ENCODE measurements around the gene GAGE13. TPM values are rescaled to one million over a fixed set of nuclear protein-coding genes. Genes with fewer than 3 reads are reported as not detected.
"Not testable (repeated sequence)": the region's sequence is repeated elsewhere in the genome, so short reads cannot be mapped to it uniquely, and the experiment has no call there.

The GAGE13 gene
- total RNA-seq, 4 donors from 2014 or later, result not detected

DNA sequence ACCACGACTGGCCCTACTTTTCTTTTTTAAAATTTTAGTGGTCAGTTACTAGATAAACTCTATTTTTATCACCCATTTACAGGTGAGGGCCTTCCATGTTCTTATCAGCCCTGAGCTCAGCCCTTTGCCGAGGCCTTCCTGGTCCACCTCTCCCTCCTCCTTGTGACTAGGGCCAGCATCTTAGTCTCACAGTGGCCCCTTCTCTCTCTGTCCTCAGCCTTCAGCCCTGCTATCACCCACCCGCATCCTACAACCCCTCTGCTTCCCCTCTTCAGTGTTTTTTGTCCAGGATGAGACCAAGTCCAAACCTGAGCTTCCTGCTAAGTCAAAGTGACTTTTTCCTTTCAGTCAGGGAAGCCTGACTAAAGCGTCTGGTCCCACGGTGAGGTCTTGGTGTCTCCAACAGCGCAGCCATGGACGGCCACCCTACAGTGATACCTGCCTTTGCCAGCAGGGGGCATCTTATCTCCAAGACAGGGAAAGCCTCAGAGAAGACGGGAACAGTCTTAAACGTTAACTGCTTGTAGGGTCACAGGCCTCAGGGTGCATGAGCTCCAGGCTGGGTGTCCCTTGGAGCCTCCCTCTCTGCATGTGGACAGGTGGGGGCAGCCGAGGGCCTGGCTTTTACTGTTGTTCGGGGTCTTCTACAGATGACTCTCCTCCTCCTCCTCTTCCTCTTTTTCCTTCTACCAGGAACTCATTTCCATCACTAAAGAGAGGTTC lies 39.6 kb upstream of the GAGE13 start:
- DNase-seq (ENCODE audit: low spot score) (peak; percentile 76), ATAC-seq (ENCODE audit: low FRiP score) (no peak)
- TF ChIP-seq, protein P1, sequence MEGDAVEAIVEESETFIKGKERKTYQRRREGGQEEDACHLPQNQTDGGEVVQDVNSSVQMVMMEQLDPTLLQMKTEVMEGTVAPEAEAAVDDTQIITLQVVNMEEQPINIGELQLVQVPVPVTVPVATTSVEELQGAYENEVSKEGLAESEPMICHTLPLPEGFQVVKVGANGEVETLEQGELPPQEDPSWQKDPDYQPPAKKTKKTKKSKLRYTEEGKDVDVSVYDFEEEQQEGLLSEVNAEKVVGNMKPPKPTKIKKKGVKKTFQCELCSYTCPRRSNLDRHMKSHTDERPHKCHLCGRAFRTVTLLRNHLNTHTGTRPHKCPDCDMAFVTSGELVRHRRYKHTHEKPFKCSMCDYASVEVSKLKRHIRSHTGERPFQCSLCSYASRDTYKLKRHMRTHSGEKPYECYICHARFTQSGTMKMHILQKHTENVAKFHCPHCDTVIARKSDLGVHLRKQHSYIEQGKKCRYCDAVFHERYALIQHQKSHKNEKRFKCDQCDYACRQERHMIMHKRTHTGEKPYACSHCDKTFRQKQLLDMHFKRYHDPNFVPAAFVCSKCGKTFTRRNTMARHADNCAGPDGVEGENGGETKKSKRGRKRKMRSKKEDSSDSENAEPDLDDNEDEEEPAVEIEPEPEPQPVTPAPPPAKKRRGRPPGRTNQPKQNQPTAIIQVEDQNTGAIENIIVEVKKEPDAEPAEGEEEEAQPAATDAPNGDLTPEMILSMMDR (IDR thresholded peaks at IDR 0.05), result no peak

DNA sequence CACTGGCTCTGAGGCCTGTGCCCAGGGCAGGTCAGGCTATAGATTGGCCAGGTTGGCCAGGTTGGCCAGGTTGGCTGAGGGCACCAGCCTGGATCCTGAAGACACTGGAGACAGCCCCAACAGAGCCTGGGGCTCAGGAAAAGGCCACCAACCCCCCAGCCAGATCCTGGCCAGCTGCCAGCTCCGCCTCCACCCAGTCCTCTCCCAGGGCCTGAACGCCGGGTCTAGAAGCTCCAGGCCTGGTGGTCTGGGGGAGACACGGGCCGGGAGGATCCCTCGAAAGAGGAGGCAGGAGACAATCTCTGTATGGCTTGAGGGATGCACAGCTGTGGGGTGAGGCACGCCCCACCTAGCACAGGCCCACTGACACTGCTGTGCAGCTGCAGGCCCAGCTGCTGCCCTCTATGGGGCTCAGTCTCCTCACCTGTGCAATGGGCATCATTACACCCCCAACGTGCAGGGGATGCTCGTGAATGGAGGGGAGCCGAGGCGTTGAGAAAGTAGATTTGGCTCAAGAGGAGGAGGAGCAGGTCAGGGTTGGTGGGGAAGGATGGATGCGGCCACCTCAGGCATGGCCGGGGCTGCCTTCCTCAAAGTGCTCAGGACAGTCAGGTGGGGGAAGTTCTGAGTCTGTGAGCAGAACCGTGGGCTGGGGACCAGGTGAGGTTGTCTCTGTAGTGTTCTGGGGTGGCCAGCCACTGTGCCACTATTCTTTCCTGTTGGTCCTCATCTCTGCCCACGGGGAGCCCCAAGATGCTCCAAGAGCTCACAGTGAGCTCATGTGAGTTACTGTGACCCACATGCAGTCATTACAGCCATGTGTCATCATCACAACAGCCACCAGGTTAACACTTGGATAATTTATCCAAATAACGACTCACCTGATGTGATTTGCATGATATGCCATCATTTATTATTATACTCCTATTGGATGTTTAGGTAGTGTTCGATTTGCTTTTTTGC lies 38.7 kb upstream of the GAGE13 start:
- TF ChIP-seq, protein P1 (IDR thresholded peaks at IDR 0.05), result no peak
- no peak for DNase-seq (ENCODE audit: low spot score)
- ATAC-seq (ENCODE audit: low FRiP score), result no peak

DNA sequence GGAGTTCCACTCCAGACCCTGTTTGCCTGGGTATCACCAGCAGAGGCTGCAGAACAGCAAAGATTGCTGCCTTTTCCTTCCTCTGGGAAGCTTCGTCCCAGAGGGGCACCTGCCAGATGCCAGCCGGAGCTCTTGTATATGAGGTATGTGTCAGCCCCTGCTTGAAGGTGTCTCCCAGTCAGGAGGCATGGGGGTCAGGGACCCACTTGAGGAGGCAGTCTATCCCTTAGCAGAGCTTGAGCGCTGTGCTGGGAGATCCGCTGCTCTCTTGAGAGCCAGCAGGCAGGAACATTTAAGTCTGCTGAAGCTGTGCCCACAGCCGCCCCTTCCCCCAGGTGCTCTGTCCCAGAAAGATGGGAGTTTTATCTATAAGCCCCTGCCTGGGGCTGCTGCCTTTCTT lies 32.1 kb upstream of the GAGE13 start:
- ATAC-seq (ENCODE audit: low FRiP score); DNase-seq (ENCODE audit: low spot score): not testable (repeated sequence)

DNA sequence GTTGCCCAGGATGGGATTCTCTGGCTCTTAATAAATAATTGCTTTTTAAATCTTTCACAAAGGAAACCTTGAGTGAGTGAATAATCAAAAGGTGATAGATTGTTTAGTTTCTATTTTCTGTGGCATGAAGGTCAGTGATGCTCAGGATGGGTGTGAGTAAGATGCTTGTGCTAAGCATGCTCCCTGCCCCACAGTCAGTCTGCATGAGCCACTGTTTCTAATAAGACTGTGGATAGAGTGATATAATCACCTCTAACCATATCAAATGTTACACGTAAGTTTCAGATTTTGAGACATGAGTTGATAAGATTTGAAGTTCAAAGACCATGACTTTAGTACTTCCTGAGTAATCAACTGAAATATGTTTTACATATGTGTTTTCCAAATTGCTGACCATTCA lies 30.7 kb upstream of the GAGE13 start:
- TF ChIP-seq, protein P1 (IDR thresholded peaks at IDR 0.05), result no peak
- DNase-seq (ENCODE audit: low spot score) (no peak), ATAC-seq (ENCODE audit: low FRiP score) (no peak)

DNA sequence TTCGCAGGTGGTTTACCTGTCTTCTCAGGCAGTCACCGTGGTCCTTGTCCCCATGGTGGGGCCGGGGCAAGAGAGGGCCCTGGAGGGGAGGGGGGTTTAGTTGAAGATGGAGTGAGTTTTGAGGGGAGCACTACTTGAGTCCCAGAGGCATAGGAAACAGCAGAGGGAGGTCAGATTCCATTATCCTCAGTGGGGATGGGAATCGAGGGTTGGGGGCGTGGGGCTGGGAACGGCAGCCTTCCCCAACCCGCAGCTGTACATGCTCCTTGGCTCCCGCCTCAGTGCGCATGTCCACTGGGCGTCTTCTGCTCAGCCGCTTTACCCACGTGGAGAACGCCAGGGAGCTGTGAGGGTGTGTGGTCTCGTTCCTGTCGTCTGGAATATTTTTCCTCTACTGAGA lies 28.0 kb upstream of the GAGE13 start, which contains the start of gene GAGE10:
Gene GAGE10, plus strand, starts transcription at position 301 of the 400 bp plus-strand sequence. CDS start 1,214 bp downstream, outside the sequence.
- DNase-seq (ENCODE audit: low spot score) (no peak), ATAC-seq (ENCODE audit: low FRiP score) (peak; percentile 19)

DNA sequence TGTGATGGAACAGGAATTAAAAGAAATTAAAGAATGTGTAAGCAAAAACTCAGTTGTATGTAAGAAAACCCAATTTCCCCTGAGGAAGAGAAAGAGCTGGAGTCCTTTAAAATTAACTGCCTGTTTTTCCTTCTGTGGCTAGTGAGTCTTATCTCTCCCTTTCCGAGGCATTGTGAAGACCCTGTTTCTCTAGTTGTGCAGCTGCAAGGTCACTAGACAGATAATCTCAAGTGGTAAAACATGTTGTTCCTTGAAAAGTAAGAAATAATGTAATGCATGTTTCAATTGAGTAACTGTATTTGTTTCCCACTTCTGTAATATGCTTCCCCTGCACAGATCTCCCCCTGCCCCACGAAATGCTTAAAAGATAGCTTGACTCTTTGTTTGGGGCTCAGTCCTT lies 23.6 kb upstream of the GAGE13 start:
- DNase-seq (ENCODE audit: low spot score); ATAC-seq (ENCODE audit: low FRiP score): not testable (repeated sequence)

More for the DNA sequence above, 28.0 kb upstream of the GAGE13 start, which contains the start of gene GAGE10:
- TF ChIP-seq, protein P1 (IDR thresholded peaks at IDR 0.05), result no peak

DNA sequence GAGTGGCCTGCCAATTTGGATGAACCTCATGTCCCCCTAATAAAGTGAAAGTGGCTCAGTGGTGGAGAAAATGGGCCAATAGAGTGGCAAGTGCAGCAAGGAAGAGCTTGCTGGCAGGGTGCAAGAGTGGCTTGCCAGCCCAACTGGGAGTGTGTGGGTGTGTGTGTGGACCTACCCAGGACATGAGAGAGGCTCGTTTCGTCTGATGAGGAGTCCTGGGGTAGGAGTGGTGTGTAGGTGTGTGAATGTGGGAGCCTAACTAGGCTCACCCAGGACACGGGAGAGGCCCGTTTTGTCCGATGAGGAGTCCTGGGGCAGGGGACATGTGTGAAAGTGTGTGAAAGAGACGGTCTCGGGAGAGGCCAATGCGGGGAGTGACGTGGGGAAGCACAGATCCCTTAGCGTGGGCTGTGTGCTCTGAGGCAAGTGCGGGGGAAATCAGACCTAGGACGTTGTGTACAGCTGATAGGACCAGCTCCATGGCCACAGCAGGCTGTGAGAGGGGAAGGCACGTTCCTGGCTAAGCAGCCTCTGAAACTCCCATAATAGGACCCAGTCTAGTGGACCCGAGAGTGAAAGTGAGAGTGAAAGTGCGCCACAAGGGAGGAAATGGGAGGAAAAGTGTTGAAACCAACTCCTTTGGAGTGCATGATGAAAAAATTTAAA lies 22.6 kb upstream of the GAGE13 start:
- TF ChIP-seq, protein P1 (IDR thresholded peaks at IDR 0.05), result no peak
- DNase-seq (ENCODE audit: low spot score), result no peak
- no peak for ATAC-seq (ENCODE audit: low FRiP score)

All from omental fat pad (tissue), 4 donors.